Effector CD8-positive, alpha-beta T cell (primary cell): Measurements from ENCODE around the gene AMER3.
"Not testable (repeated sequence)": the region's sequence is repeated elsewhere in the genome, so short reads cannot be mapped to it uniquely, and the experiment has no call there.

Experiments used
- DNase-seq: peaks from one replicate; lab custom pipeline; 2025; lab: John Stamatoyannopoulos, UW
- total RNA-seq, 4 experiments: gene quantifications; one replicate each; lab custom pipeline; 2026; lab: John Stamatoyannopoulos, UW

Gene AMER3
- total RNA-seq, result 0 reads per million in 4 experiments

GRCh38 chr2:130755256-130756052 lies at the start of gene AMER3:
Gene AMER3 (plus strand): TSS chr2:130755540. CDS start chr2:130762073, 6,533 bp downstream.
- no peak for DNase-seq

GRCh38 chr2:130714795-130715194 lies 40.5 kb upstream of the AMER3 start:
- not testable (repeated sequence) for DNase-seq

GRCh38 chr2:130720036-130720435 lies 35.3 kb upstream of the AMER3 start:
- DNase-seq, result no peak

GRCh38 chr2:130720528-130720927 lies 34.8 kb upstream of the AMER3 start:
- no peak for DNase-seq

GRCh38 chr2:130724455-130724854 lies 30.9 kb upstream of the AMER3 start:
- no peak for DNase-seq

GRCh38 chr2:130726614-130727180 lies 28.6 kb upstream of the AMER3 start:
- no peak for DNase-seq

- peak; percentile 73 for DNase-seq
These were observed 27.9 kb upstream of the AMER3 start for GRCh38 chr2:130727286-130727924.

GRCh38 chr2:130728007-130728454 lies 27.3 kb upstream of the AMER3 start:
- DNase-seq, result peak; percentile 21

GRCh38 chr2:130728549-130729316 lies 26.6 kb upstream of the AMER3 start, which contains the start of gene GPR148:
Gene GPR148 (plus strand): TSS chr2:130729070. CDS start chr2:130729152, 82 bp downstream.
- no peak for DNase-seq

- DNase-seq, result no peak
These were observed 25.7 kb upstream of the AMER3 start for GRCh38 chr2:130729322-130730299.

- DNase-seq, result not testable (repeated sequence)
These were observed 23.1 kb upstream of the AMER3 start for GRCh38 chr2:130732257-130732656.

GRCh38 chr2:130735200-130735599 lies 20.1 kb upstream of the AMER3 start:
- no peak for DNase-seq

- DNase-seq, result no peak
These were observed 18.9 kb upstream of the AMER3 start for GRCh38 chr2:130736487-130736886.

GRCh38 chr2:130737592-130737991 lies 17.7 kb upstream of the AMER3 start:
- DNase-seq, result no peak

- DNase-seq, result no peak
These were observed 14.7 kb upstream of the AMER3 start for GRCh38 chr2:130740671-130741070.

- no peak for DNase-seq
These were observed 12.1 kb upstream of the AMER3 start for GRCh38 chr2:130743278-130743677.

- no peak for DNase-seq
These were observed 10.8 kb upstream of the AMER3 start for GRCh38 chr2:130744287-130745117.

GRCh38 chr2:130749078-130749477 lies 6.3 kb upstream of the AMER3 start:
- DNase-seq, result no peak

- DNase-seq, result no peak
These were observed 5.7 kb upstream of the AMER3 start for GRCh38 chr2:130749641-130750040.

GRCh38 chr2:130754811-130755210 lies 529 bp upstream of the AMER3 start:
- DNase-seq, result no peak
